Mammary epithelial cell (primary cell): ENCODE data around the gene GNAL.

Experiments
- EZH2 ChIP-seq: IDR thresholded peaks from 2 replicates; pipeline ENCODE4 v1.6.1; 2012; ENCODE audit warnings: low read length, inconsistent platforms, borderline replicate concordance
- TF ChIP-seq, protein P1 (sequence below), 2 donors: IDR thresholded peaks in 1 of 2; conservative IDR thresholded peaks in 1 of 2; 2 replicates each; pipeline ENCODE4 v1.5.1; 2011 to 2012; ENCODE audit warnings: inconsistent platforms in 2 of 2, low read length in 2 of 2, mild to moderate bottlenecking in 2 of 2, control low read depth in 1 of 2, low read depth in 1 of 2; ENCODE audit not compliant: insufficient read depth in 1 of 2; ENCODE audit errors: extremely low read depth in 1 of 2

DNA sequence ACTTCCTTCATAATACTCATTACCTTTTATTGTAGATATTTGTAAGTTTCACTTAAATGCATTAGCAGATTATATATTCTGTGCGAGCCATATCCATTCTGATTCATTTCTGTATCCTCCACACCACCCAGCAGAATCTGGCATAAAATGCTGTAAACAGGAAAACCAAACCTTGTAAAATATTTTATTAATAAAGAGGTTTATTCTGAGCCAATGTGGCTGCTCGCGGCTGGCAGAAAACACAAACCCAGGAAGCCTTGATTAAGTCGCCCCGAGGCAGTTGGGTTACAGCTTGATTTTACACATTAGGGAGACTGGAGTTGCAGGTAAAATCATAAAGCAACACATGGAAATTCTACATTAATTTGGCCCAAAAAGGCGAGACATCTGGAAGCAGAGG is 40.5 kb downstream of the GNAL start:
- TF ChIP-seq, protein P1, sequence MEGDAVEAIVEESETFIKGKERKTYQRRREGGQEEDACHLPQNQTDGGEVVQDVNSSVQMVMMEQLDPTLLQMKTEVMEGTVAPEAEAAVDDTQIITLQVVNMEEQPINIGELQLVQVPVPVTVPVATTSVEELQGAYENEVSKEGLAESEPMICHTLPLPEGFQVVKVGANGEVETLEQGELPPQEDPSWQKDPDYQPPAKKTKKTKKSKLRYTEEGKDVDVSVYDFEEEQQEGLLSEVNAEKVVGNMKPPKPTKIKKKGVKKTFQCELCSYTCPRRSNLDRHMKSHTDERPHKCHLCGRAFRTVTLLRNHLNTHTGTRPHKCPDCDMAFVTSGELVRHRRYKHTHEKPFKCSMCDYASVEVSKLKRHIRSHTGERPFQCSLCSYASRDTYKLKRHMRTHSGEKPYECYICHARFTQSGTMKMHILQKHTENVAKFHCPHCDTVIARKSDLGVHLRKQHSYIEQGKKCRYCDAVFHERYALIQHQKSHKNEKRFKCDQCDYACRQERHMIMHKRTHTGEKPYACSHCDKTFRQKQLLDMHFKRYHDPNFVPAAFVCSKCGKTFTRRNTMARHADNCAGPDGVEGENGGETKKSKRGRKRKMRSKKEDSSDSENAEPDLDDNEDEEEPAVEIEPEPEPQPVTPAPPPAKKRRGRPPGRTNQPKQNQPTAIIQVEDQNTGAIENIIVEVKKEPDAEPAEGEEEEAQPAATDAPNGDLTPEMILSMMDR (conservative IDR thresholded peaks at IDR 0.05 in 1 of 2, IDR thresholded peaks at IDR 0.05 in 1 of 2; ENCODE audit: extremely low read depth in 1 of 2, insufficient read depth in 1 of 2, low read depth in 1 of 2, low read length in 2 of 2) = no peak
- TF ChIP-seq EZH2 = no peak
